ENCODE data around the gene ABHD3.
"Not testable (repeated sequence)": the region's sequence is repeated elsewhere in the genome, so short reads cannot be mapped to it uniquely, and the experiment has no call there.

The ABHD3 gene

DNA sequence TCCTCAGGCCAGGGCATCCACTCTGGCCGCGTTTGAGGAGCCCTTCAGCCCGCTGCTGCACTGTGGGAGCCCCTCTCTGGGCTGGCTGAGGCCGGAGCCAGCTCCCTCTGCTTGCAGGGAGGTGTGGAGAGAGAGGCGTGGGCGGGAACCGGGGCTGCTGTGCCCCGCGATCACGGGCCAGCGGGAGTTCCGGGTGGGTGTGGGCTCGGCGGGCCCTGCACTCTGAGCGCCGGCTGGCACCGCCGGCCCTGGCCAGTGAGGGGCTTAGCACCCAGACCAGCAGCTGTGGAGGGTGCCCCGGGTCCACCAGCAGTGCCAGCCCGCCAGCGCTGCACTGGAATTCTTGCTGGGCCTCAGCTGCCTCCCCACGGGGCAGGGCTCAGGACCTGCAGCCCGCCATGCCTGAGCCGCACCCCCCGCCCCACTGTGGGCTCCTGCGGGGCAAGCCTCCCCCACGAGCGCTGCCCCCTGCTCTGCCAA lies 1.9 kb upstream of the ABHD3 start:
- DNase-seq (ENCODE audit: low read depth in 2 of 3, low spot score in 2 of 3): no peak

DNA sequence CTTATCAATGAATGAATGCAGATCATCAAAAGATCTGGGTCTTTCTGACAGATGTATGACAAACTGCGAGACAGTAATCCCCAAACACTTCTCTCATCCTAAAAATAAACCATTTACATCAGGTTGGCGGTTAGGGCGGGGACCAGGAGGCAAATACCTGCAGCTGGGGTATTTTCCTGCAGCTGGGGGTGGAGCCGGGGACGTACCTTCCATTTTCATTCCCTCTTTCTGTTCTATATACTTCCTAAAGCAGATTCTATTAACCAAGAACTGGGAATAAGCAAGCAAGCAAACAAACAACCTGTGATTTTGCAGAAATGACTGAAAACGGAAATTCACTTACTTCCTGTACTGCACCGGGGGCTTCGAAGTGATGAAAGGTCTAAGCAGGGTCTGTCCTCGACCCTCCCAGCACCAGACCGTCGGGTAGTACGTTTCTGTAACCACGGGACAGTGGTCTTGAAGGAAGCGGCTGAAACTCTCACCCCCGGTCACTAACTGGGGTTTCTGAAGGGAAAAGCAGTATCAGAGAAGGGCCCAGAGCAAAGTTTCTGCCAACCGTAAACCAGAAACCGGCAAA lies 1.2 kb downstream of the ABHD3 start:
- no peak for DNase-seq (ENCODE audit: low read depth in 2 of 3, low spot score in 2 of 3)

DNA sequence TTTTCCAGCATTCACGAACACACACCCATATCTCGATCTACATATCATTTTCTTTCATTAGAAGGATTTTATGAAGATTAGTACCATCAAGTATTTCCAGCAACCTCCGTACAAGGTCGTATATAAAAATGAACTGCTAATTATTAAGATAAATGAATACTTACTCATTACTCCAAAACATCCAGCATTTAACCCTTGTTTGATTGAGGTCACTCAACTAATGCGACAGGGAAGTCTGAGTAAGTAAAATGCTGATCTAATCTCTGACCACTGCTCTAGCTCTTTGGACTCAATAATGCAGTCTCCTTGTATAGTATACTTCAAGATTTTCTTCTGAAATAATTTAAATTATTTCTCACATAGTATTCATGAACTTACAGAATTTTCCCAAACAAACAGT lies 2.0 kb downstream of the ABHD3 start:
- no peak for DNase-seq (ENCODE audit: low read depth in 2 of 3, low spot score in 2 of 3)

DNA sequence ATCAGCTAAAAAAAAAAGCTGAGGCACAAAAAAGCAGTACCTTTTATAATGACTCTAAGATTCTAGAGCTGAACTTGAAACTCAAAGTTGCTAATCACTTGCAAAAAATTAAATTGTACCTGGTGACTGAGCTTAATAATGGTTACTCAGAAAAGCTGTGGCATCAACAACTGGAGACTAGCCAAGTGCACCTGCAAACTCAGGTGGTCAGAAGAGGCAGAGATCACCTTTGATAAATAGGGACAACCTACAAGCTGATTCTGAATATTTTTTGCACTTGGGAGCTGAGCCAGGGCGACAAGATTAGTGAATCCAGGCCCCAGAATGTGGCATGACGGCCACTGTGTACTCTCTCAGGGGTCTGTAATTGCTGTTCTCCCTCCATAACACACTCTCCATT lies 3.0 kb downstream of the ABHD3 start:
- DNase-seq (ENCODE audit: low read depth in 2 of 3, low spot score in 2 of 3): no peak

DNA sequence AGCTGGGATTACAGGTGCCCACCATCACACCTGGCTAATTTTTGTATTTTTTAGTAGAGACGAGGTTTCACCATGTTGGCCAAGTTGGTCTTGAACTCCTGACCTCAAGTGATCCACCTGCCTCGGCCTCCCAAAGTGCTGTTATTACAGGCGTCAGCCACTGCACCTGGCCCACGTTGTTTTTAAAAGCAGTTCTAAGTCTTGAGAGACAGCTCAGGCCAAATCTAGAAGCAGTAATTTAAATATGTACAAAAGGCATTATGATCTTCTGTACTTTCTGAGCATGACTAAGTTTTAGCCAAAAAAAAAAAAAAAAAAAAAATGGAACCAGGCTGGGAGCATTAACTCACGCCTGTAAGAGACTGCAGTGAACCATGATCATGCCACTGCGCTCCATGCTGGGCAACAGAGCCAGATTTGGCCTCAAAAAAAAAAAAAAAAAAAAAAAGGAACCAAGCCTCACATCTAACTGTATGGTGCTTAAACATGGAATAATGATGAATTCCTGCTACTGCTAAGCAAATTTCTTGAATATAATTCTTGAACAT lies 4.0 kb downstream of the ABHD3 start:
- no peak for DNase-seq (ENCODE audit: low read depth in 2 of 3, low spot score in 2 of 3)

DNA sequence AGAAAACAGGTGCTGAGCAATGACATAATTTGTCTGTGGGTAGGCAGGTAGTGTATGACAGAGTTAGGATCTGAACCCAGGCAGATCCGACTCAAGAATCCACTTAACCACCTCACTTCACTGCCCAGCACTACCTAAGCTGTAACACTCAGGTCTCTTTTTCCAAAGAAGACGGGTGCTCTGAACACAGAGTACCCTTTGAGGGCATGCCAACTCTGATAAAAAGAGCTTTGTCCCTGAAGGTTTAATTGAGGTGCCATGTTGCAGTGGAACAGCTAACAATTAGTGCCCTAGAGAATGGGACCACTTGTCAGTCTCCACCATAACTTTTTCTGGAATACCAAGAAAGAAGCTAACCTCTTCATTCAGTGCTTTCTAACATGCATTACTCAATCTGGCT lies 11.3 kb downstream of the ABHD3 start:
- no peak for DNase-seq (ENCODE audit: low read depth in 2 of 3, low spot score in 2 of 3)

DNA sequence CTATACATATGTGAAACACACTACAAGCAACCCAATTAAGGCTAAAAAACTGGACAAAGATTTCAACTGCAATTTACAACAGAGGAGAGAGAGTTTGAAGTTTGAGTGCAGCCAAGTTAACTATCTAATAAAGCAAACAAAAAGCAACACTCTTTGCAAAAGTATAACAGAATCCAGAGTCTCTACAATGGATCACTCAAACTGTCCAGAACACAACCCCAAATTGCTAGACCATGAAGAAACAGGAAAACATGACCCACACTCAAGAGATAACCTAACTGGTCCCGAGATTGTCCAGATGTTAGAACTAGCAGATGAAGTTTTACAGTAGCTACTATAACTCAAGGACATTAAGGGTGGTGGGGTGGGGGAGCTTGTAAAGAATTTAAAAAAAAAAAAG lies 14.8 kb downstream of the ABHD3 start:
- no peak for DNase-seq (ENCODE audit: low read depth in 2 of 3, low spot score in 2 of 3)

DNA sequence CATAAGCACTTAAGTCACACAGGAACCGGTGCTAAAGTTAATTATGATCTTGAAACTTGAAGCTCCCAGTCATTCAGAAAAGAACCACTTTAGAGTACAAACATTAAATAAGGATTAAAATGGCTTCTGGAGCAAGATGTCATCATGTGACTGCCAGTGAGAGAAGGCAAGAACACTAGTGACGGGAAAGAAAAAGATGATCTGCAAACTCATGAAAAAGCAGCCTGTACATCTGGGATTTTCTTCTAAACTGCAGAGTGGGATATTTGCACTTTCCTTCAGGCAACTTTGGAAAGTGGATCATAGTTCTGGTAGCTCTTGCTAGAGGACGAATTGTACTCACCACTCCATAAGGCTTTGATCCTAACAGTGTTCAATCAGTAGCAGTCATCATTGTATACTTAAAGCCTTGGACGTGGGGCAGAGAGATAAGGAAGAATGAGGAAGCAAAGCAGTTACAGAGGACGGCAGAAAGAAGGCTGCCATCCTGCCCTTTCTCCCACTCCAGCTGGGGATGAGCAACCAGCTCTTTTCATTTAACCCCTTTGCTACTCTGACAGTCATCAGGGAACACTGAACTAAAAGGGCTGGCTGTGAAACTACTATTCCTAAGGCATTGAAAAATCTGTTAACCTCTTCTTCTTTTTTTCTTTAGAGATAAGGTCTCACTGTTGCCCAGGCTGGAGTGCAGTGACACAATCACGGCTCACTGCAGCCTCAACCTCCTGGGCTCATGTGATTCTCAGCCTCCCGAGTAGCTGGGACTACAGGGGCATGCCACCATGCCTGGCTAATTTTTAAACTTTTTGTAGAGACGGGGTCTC lies 18.1 kb downstream of the ABHD3 start:
- no peak for DNase-seq (ENCODE audit: low read depth in 2 of 3, low spot score in 2 of 3)

DNA sequence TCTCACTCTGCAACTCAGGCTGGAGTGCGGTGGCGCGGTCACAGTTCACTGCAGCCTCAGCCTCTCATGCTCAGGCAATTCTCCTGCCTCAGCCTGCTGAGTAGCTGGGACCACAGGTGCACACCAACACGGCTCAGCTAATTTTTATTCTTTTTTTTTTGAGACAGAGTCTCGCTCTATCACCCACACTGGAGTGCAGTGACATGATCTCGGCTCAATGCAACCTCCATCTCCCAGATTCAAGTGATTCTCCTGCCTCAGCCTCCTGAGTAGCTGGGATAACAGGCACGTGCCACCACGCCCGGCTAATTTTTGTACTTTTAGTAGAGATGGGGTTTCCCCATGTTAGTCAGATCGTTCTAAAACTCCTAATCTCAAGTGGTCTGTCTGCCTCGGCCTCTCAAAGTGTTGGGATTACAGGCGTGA lies 19.0 kb downstream of the ABHD3 start:
- DNase-seq (ENCODE audit: low read depth in 2 of 3, low spot score in 2 of 3): not testable (repeated sequence)

DNA sequence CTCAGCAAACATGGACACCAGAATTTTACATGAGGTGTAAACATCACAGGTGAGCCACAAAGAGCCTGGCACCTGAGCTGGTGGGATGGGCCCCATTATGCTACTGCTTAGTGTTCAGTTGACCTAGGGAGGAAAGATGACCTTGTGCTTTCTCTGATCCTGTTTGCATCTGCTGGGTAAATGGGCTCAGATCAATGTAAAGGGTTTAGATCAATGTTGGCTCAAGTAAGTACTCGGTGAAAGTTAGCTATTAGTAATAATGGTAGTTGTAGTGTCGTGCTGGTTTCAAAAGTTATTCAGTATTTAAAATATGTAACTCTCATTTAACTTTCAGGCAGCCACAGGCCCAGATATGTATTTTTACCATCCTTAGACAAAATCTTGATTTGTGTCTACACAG lies 19.8 kb downstream of the ABHD3 start:
- no peak for DNase-seq (ENCODE audit: low read depth in 2 of 3, low spot score in 2 of 3)

DNA sequence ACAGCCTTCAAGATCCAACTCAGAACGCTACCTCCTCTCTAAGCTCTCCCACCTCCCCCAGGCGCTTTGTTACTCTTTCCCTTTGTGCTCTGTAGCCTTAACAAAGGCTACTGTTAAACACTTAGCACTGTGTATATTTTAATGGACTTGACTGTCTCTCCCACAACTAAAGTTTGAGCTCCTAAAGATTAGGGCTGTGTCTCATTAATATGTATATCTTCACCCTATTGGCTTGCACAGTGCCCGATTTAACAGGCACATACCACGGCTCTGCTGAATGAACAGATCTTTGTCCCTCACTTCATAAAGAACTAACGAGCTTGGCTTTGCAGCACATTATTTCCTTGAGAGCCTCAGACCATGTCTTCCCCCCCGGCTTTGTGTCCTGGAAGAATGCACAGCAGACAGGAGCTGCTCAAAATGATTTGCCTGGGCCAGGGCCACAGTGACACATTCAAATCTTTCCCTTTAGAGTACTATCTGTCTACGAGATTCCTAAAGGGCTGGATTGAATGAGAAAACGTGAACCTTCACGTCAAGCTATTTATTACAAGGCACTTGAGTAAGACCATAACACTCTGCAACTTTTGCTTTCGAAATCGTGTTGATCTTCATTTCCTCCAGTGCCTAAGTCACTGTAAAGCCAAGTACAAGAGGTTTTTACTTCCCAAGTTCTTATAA lies 22.1 kb downstream of the ABHD3 start:
- no peak for DNase-seq (ENCODE audit: low read depth in 2 of 3, low spot score in 2 of 3)

DNA sequence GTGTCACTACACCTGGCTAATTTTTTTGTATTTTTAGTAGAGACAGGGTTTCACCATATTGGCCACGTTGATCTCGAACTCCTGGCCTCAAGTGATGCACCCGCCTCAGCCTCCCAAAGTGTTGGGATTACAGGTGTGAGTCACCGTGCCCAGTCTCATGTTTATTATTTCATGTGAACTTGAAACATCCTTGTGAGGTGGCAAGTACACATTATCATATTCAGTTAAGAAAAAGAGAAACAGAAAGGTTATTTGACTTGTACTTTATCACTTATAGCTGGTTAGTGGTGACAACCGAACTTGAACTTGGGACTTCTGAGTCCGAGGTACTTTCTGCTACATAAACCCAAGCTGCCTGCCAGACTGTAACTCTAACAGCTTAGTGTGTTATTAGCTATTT lies 24.4 kb downstream of the ABHD3 start:
- no peak for DNase-seq (ENCODE audit: low read depth in 2 of 3, low spot score in 2 of 3)

DNA sequence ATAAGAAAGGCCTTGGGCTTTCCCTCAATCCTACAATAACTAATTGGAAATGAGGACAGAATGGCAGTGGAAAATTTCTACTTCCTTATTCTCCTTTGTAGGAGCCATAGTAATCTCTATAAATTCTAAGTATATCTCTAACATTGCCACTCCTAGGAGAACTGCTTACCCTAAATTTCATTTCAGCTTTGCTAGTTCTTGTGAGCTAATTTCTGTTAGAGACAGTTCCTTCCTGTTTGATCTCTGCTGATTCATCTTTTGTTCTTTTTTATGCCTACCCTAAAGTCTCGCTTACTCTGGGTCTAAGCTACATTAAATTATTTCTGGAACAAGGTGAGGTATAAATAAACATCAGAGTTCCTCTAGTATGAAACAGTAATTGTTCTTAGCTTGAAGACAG lies 25.7 kb downstream of the ABHD3 start:
- DNase-seq (ENCODE audit: low read depth in 2 of 3, low spot score in 2 of 3): no peak

DNA sequence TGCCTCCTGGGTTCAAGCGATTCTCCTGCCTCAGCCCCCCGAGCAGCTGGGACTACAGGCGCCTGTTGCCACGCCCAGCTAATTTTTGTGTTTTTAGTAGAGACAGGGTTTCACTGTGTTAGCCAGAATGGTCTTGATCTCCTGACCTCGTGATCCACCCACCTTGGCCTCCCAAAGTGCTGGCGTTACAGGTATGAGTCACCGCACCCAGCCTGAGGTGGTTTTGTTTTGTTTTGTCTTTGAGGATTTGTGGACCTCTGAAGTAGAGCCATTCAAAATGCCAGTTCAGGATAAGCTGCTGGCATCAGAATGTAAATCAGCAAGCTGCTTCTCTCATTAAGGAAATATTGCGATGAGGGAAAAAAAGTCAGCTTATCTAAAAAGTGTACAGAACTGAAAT lies 29.2 kb downstream of the ABHD3 start:
- not testable (repeated sequence) for DNase-seq (ENCODE audit: low read depth in 2 of 3, low spot score in 2 of 3)

DNA sequence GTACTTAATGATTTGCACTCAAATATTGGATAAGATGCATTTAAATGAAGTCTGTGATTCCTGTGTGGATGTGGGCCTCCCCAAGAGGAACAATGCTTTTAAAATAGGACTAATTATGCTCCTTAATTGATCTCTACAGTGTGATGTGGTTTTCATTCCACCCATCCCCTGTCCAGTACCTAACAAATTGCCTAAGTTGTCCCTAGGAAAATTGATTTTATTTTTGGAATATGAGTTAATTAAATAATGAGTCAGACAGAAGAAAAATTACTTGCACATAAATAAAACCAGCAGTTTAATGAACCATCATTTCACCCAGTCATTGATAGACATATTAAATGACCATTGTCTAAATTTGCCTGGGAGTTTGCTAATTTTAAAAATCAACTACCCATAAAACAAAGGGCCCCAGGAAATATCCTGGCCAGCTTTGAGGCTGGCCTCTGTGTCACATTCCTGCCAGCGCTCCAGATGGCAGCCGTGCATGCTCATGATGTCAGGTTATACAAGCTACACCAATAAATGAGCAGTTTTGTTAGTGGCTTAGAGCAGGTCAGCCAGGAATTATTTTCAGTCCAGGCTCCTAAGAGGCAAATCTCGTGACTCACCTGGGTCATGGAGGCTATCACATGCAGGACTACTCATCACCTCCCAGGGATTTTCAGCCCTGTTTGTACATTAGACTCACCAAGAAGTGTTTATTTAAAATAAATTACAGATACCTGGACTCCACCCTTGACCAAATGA lies 31.9 kb downstream of the ABHD3 start:
- DNase-seq (ENCODE audit: low read depth in 2 of 3, low spot score in 2 of 3): no peak

DNA sequence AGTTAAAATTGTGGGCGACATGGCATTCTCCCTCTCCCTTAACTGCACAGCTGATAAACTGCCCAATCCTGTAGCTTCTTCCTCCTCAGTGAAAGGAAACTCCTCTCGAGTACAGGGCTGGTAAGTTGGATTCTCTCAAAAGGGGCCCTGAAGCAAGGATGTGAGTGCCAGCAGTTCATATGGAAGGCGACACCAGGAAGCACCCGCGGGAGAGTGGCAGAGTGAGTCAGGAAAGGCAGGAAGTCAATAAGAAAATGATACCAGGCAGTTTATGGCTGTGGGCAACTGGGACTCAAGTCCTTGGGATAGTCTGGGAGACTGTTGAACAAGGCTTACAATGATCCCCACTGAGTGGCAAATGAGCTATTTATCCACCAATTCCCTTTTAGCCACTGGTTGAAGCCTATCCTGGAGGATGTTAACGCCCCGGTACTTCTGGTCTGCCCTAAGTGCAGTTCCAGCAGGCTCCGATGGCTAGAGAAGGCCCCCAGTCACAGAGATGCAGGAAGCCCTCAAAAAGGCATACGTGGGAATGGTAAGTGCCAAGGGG lies 34.8 kb downstream of the ABHD3 start:
- DNase-seq (ENCODE audit: low read depth in 2 of 3, low spot score in 2 of 3): no peak

DNA sequence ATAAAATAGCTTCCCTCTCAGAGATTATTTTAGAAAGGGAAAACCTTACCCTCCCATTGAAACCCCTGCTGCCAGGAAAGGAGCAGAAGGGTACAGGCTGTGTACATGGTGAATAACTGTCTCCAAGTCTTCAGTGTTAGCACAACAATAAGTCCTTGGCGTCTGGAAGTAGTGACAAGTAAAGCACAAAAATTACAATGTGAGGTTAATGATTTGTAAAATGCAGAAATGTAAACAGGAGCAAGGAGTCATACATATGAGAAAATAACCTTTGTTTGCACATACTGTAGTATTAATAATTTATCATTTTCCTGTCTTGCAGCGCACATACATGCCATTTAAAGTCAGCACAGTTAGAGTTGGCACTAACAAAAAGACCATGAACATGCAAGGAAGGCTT lies 40.5 kb downstream of the ABHD3 start:
- no peak for DNase-seq (ENCODE audit: low read depth in 2 of 3, low spot score in 2 of 3)

DNA sequence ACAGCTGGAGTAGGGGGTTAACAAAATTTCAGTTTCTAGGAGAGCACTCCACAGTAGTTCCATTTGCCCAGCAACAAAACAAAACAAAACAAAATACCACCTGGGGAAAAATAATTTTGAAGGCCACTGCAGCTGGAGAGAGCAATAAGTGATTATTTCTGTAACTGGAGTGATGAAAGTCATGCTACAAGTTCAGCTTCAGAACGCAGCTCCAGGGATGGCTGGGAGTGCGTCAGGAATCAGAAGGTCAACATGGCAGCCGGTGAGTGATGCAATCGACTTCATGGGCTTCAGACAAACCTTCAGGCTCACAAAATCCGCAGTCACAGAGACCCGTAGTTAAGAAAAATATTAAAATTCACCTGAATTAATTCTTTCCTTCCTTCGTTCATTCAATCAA lies 41.0 kb downstream of the ABHD3 start:
- no peak for DNase-seq (ENCODE audit: low read depth in 2 of 3, low spot score in 2 of 3)

DNA sequence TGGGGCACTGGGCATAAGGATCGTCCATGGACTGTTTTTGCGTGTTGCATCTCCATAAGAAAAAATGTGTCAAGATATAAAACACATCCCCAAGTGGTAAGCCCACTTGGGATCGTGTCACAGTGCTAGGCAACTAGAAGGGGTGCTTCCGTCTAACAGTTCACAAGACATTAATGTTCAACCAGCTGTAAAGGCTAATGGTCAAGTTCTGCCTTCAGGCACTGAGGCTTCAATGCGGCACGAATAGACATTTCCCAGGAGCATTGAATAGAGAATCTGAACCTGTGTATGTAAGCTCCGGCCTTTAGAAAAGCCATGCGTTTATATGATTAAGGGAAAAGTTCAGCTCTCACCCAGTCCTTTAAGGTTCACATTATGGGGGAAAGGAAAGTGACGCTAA lies 42.0 kb downstream of the ABHD3 start:
- no peak for DNase-seq (ENCODE audit: low read depth in 2 of 3, low spot score in 2 of 3)

DNA sequence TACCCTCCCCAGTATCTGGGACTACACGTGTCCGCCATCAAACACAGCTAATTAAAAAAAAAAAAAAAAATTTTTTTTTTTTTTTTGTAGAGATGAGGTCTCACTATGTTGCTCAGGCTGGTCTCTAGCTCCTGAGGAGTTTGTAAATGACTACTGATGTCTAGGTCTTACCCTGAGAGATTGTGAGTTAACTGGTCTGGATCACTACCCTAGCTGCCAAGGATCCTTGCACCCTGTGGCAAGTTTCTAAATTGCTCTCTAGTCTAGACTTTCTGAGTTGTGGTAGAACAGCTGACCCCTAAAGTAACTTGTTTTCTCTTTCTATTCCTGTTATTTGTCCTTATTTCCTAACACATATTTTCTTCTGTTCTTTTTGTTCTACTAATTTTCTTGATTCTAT lies 44.5 kb downstream of the ABHD3 start:
- DNase-seq (ENCODE audit: low read depth in 2 of 3, low spot score in 2 of 3): no peak

DNA sequence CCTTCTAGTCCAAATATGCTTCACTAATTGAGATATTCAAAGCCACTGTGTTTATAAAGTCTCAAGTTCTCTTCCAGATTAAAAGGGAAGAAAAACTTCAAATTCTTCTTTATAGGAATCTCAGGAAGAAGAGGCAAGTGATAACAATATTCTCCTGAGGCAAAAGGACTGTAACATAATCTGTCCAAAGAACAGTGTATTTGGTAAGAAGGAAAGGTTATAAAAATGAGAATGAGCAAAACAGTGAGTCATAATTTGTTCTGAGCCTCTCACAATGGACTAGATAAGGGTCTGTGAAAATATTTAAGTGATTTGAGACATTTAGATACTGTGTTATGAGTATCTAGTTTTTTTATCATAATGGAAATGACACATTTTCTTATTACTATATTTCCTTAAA lies 48.2 kb downstream of the ABHD3 start:
- no peak for DNase-seq (ENCODE audit: low read depth in 2 of 3, low spot score in 2 of 3)

Data from activated CD8-positive, alpha-beta memory T cell treated with anti-CD3 and anti-CD28 coated beads for 48 hours (primary cell).